B cell (primary cell): ENCODE measurements around the gene AFF2.

ENCODE experiments used
- CTCF ChIP-seq: fragments of 200-600 bp; IDR thresholded peaks from one replicate; pipeline ENCODE4 v1.8.0; 2022; ENCODE audit warnings: antibody characterized with exemption, mild to moderate bottlenecking
- EZH2 ChIP-seq: IDR thresholded peaks from 2 replicates; pipeline ENCODE4 v1.6.1; 2012; ENCODE audit warnings: borderline replicate concordance, low read depth, mild to moderate bottlenecking, moderate library complexity, low read length; ENCODE audit not compliant: insufficient read depth, poor library complexity, severe bottlenecking

- no peak for TF ChIP-seq CTCF
- TF ChIP-seq EZH2 = no peak
Measured at GRCh38 chrX:149006235-149006634, 505.8 kb downstream of the AFF2 start.
